DOHH2 (cell line): ENCODE data around the gene PEX26.

ENCODE experiments used
- CTCF ChIP-seq: fragments of 200-600 bp; sonication (generic); IDR thresholded peaks from one replicate; pipeline ENCODE4 v1.5.1; 2014; ENCODE audit warnings: antibody characterized with exemption, mild to moderate bottlenecking, low read depth, low read length; ENCODE audit not compliant: poor library complexity, severe bottlenecking
- EZH2phosphoT487 ChIP-seq: fragments of 200-600 bp; sonication (generic); IDR thresholded peaks from 2 replicates; pipeline ENCODE4 v1.6.1; 2017; ENCODE audit warnings: borderline replicate concordance, mild to moderate bottlenecking, antibody characterized with exemption, low read length, moderate library complexity, mixed read lengths

DNA sequence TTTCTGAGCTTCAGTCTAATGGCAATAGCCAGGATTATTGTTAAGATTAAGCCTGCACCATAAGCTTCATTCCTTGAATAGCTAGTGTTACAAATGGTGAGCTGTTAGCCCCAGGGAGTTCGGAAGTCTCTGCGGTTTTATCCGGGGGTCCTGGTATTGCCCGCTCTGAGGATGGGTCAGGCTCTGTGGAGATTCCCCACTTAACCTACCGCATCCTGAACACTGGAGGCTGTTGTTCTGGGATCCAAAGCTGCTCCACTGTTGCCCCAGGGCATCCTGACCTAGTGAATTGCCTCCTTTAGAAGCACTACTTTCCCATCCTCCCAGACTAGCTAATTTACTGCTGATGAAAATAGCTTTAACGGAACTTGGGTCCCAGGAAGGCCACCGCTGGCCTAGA is 14.5 kb upstream of the PEX26 start:
- TF ChIP-seq EZH2phosphoT487 (no peak), CTCF (no peak)
